ENCODE results near the gene CYP4B1. TPM values are rescaled to one million over a fixed set of nuclear protein-coding genes. Genes with fewer than 3 reads are reported as not detected.
"Not testable (repeated sequence)": the region's sequence is repeated elsewhere in the genome, so short reads cannot be mapped to it uniquely, and the experiment has no call there.

Gene CYP4B1
- total RNA-seq, 1 experiment from 2014 or later = not detected

DNA sequence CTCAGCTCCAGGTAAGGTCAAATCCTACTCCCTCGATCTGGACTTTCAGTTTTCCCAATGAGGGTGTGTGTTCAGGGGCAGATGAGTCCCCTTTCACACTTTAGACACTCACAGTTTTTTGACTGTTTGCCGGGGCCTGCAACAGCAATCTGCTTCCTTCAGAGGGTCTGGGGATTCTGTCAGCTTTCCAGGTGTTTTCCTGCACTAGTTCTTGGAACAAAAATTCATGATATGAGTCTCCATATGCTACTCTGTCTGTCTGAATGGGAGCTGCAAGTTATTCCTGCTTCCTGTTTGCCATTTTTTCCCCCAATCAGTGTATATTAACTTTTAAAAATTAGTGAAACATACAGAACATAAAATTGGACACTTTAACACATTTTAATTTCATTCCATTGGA lies 24.3 kb downstream of the CYP4B1 start:
- no peaks in the 10 kb centered on the region for H4K20me1 ChIP-seq (ENCODE audit: control insufficient read depth, insufficient read depth, insufficient read length)
- no peak overlapping the region for H2BK5ac ChIP-seq (ENCODE audit: insufficient read length, low read length)
- Mint-ChIP-seq H3K9me3 (peaks cover 3 to 5% of the 10 kb centered on the region in 2 experiments; a peak in 3 of 5 replicates), H3K4me3 (no peak overlapping the region), H3K27ac (peak overlapping the region; percentile 80 to 95 (median 94); a peak in 3 of 7 replicates), H3K27me3 (ENCODE audit: low read depth) (peaks cover 20% of the 10 kb centered on the region), H3K36me3 (ENCODE audit: insufficient read depth in 1 of 3, low read depth in 3 of 3) (peaks cover 0 to 4% (median 1%) of the 10 kb centered on the region in 3 experiments; a peak in 2 of 7 replicates), H3K4me1 (peaks cover 12% of the 10 kb centered on the region in 2 experiments)
- no peak overlapping the region for H4K8ac ChIP-seq (replicated peaks; ENCODE audit: insufficient read length, low read depth, low read length)
- TF ChIP-seq CTCF (conservative IDR thresholded peaks at IDR 0.05) = no peak
- no peak overlapping the region for H3K23ac ChIP-seq (ENCODE audit: insufficient read length, low read depth, low read length)
- no peak overlapping the region for H3K4me2 ChIP-seq (ENCODE audit: insufficient read depth, insufficient read length, low read length)
- H3T11ph ChIP-seq (ENCODE audit: low read length) = no peak overlapping the region
- no peaks in the 10 kb centered on the region for H3K79me1 ChIP-seq (ENCODE audit: insufficient read depth, low read depth, low read length, poor library complexity, severe bottlenecking)
- DNase-seq = no peak
- no peak overlapping the region for H3K18ac ChIP-seq (ENCODE audit: insufficient read length, low read depth, low read length)
- H3K9ac ChIP-seq (ENCODE audit: extremely low read depth, insufficient read length, low read length) = no peak overlapping the region
- no peak overlapping the region for H2BK20ac ChIP-seq (ENCODE audit: low read depth, low read length, poor library complexity, severe bottlenecking)
- WGBS (ENCODE audit: extremely low coverage, insufficient read length, low lambda C conversion rate) = no CpG with 5 or more reads among the region's 2 CpGs
- peak overlapping the region; percentile 78 for H2AFZ ChIP-seq (ENCODE audit: low read length)
- no peaks in the 10 kb centered on the region; the same call in 1 of the 2 replicates for H3K4me1 ChIP-seq (ENCODE audit: insufficient read depth, low read length)
- H2BK120ac ChIP-seq (ENCODE audit: low read depth, low read length, poor library complexity, severe bottlenecking) = no peak overlapping the region
- H3K14ac ChIP-seq (ENCODE audit: insufficient read depth, low read length) = peak overlapping the region; percentile 78; the same call in 1 of the 2 replicates
- peak overlapping the region; percentile 58 for H4K5ac ChIP-seq (ENCODE audit: insufficient read length, low read depth, low read length)
- H3K27ac ChIP-seq (ENCODE audit: insufficient read length, low read depth, low read length) = no peak overlapping the region
- H3K79me2 ChIP-seq (ENCODE audit: insufficient read depth, low read length) = no peaks in the 10 kb centered on the region
- no peaks in the 10 kb centered on the region for H3K27me3 ChIP-seq (ENCODE audit: insufficient read depth, low read length)
- no peak overlapping the region for H4K91ac ChIP-seq (ENCODE audit: insufficient read length, low read depth, low read length)
- no peak overlapping the region for H2BK15ac ChIP-seq (ENCODE audit: low read depth, low read length)
- no peaks in the 10 kb centered on the region for H3K9me3 ChIP-seq (ENCODE audit: control insufficient read depth, low read depth, low read length)
- no peak overlapping the region for H2BK12ac ChIP-seq (ENCODE audit: insufficient read length, low read depth, low read length)
- no peak overlapping the region for H3K56ac ChIP-seq (ENCODE audit: insufficient read length, low read depth, low read length)
- no peak overlapping the region for H3K4ac ChIP-seq (ENCODE audit: low read depth, low read length)
- H2AK5ac ChIP-seq (ENCODE audit: insufficient read length, low read length) = no peak overlapping the region
- H3K23me2 ChIP-seq (ENCODE audit: insufficient read length, low read depth, low read length, poor library complexity, severe bottlenecking) = no peaks in the 10 kb centered on the region

DNA sequence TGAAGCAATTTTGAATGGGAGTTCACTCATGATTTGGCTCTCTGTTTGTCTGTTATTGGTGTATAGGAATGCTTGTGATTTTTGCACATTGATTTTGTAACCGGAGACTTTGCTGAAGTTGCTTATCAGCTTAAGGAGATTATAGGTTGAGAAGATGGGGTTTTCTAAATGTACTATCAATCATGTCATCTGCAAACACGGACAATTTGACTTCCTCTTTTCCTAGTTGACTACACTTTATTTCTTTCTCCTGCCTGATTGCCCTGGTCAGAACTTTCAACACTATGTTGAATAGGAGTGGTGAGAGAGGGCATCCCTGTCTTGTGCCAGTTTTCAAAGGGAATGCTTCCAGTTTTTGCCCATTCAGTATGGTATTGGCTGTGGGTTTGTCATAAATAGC lies 28.0 kb downstream of the CYP4B1 start:
- not testable (repeated sequence) for H3K56ac ChIP-seq (ENCODE audit: insufficient read length, low read depth, low read length); H3K27ac Mint-ChIP-seq; H3K23me2 ChIP-seq (ENCODE audit: insufficient read length, low read depth, low read length, poor library complexity, severe bottlenecking); H3K9me3 Mint-ChIP-seq; H3K36me3 Mint-ChIP-seq (ENCODE audit: insufficient read depth in 1 of 3, low read depth in 3 of 3); H2AFZ ChIP-seq (ENCODE audit: low read length); H2BK12ac ChIP-seq (ENCODE audit: insufficient read length, low read depth, low read length); H2BK20ac ChIP-seq (ENCODE audit: low read depth, low read length, poor library complexity, severe bottlenecking); H2BK120ac ChIP-seq (ENCODE audit: low read depth, low read length, poor library complexity, severe bottlenecking); H3K4ac ChIP-seq (ENCODE audit: low read depth, low read length); H3K4me2 ChIP-seq (ENCODE audit: insufficient read depth, insufficient read length, low read length); H3K9me3 ChIP-seq (ENCODE audit: control insufficient read depth, low read depth, low read length); H3K18ac ChIP-seq (ENCODE audit: insufficient read length, low read depth, low read length); H3K79me1 ChIP-seq (ENCODE audit: insufficient read depth, low read depth, low read length, poor library complexity, severe bottlenecking); H3K4me1 ChIP-seq (ENCODE audit: insufficient read depth, low read length); H2AK5ac ChIP-seq (ENCODE audit: insufficient read length, low read length); H3K27ac ChIP-seq (ENCODE audit: insufficient read length, low read depth, low read length); H4K91ac ChIP-seq (ENCODE audit: insufficient read length, low read depth, low read length); H2BK15ac ChIP-seq (ENCODE audit: low read depth, low read length); H3K9ac ChIP-seq (ENCODE audit: extremely low read depth, insufficient read length, low read length); DNase-seq; H3K27me3 ChIP-seq (ENCODE audit: insufficient read depth, low read length); H3T11ph ChIP-seq (ENCODE audit: low read length); H3K23ac ChIP-seq (ENCODE audit: insufficient read length, low read depth, low read length); H4K5ac ChIP-seq (ENCODE audit: insufficient read length, low read depth, low read length); H2BK5ac ChIP-seq (ENCODE audit: insufficient read length, low read length); H3K79me2 ChIP-seq (ENCODE audit: insufficient read depth, low read length); H4K8ac ChIP-seq (replicated peaks; ENCODE audit: insufficient read length, low read depth, low read length); H3K14ac ChIP-seq (ENCODE audit: insufficient read depth, low read length); H3K4me3 Mint-ChIP-seq; H4K20me1 ChIP-seq (ENCODE audit: control insufficient read depth, insufficient read depth, insufficient read length)
- peaks cover 12% of the 10 kb centered on the region in 2 experiments for H3K4me1 Mint-ChIP-seq
- H3K27me3 Mint-ChIP-seq (ENCODE audit: low read depth) = peaks cover 26% of the 10 kb centered on the region
- WGBS (ENCODE audit: extremely low coverage, insufficient read length, low lambda C conversion rate) = no CpG with 5 or more reads among the region's 2 CpGs
